Esophagus muscularis mucosa (tissue), 4 donors: Measurements from ENCODE around the gene CEACAM21. TPM values are rescaled to one million over a fixed set of nuclear protein-coding genes. Genes with fewer than 3 reads are reported as not detected.

Source experiments
- DNase-seq: peaks from one replicate; pipeline ENCODE4 v3.0.0-alpha.2; 2017; ENCODE audit errors: extremely low spot score
- H3K27ac ChIP-seq, 4 donors: fragments of 200-600 bp; sonication (generic); replicated peaks in 1 of 4; 1 replicate in 3 of 4; 2 replicates in 1 of 4; pipeline ENCODE4 v1.5.1; 2016 to 2019; ENCODE audit warnings: mild to moderate bottlenecking in 1 of 4
- H3K27me3 ChIP-seq, 4 donors: fragments of 200-600 bp; sonication (generic); one replicate each; pipeline versions ENCODE4 v1.5.1 to v1.6.0; 2016 to 2019
- H3K36me3 ChIP-seq, 4 donors: fragments of 200-600 bp; sonication (generic); one replicate each; pipeline ENCODE4 v1.5.1; 2016 to 2019
- H3K4me1 ChIP-seq, 4 donors: fragments of 200-600 bp; sonication (generic); one replicate each; pipeline ENCODE4 v1.5.1; 2016 to 2019
- H3K4me3 ChIP-seq, 4 donors: fragments of 200-600 bp; sonication (generic); 1 replicate in 2 of 4; 2 replicates in 2 of 4; pipeline ENCODE4 v1.5.1; 2016 to 2019; ENCODE audit warnings: mild to moderate bottlenecking in 4 of 4, moderate library complexity in 1 of 4
- H3K9me3 ChIP-seq, 4 donors: fragments of 200-600 bp; sonication (generic); 1 replicate in 3 of 4; 2 replicates in 1 of 4; pipeline ENCODE4 v1.5.1; 2016 to 2019
- EP300 ChIP-seq: sonication (generic); formaldehyde crosslinking; IDR thresholded peaks from one replicate; pipeline ENCODE4 v1.6.1; 2017; ENCODE audit warnings: antibody characterized with exemption
- POLR2A ChIP-seq: fragments of 450-650 bp; IDR thresholded peaks from one replicate; pipeline ENCODE4 v1.6.1; 2017; ENCODE audit warnings: antibody characterized with exemption, moderate library complexity, mild to moderate bottlenecking, low read depth
- POLR2AphosphoS5 ChIP-seq, 2 donors: sonication (generic); formaldehyde crosslinking; IDR thresholded peaks; one replicate each; pipeline ENCODE4 v1.6.1; 2017; ENCODE audit warnings: antibody characterized with exemption in 2 of 2
- WGBS: methylation state at CpG from one replicate; pipeline ENCODE4 v1.1.5; 2018; 5-methylcytosine and 5-hydroxymethylcytosine counted together
- intact Hi-C: fragments of 100-400 bp; cut with DNase I; formaldehyde crosslinking; loops from one replicate; pipeline ENCODE4 v1.15.1; 2023
- total RNA-seq, 4 donors: library from RNA; depleted of rRNA; stranded (reverse); fragments of >200 nt; gene quantifications; one replicate each; pipeline versions ENCODE4 v1.1.0 to v1.2.1, GENCODE V29; 2016
- TF ChIP-seq, protein P1 (sequence below), 3 experiments: fragments of 200-600 bp in 2 of 3; fragments of 450-650 bp in 1 of 3; sonication (generic) in 2 of 3; IDR thresholded peaks; one replicate each; pipeline ENCODE4 v1.5.1; 2017 to 2019; ENCODE audit warnings: antibody characterized with exemption in 3 of 3, mild to moderate bottlenecking in 2 of 3, moderate library complexity in 1 of 3

The CEACAM21 gene
- total RNA-seq, 4 donors from 2014 or later = 0.83 to 1.8 TPM; not detected in 2

DNA sequence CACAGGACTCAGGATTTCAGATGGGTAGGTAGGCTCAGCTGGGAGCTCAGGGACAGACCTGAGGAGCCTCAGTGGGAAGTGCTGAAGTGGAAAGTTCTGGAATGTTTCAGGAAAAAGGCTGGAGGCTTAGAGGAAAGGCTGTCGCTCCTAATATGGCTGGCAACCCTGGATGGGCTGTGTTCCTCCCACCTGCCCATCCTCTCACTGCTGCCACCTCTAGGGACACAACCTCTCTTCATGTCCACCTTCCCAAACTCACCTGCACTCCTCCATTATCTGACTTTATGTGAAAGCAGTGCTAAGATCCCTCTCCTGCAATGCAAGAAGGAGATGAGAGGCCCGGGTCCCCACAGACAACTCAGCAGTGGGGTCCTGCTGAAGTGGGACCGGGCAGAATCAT is 5.8 kb upstream of the CEACAM21 start:
- no peak overlapping the region for H3K27ac ChIP-seq
- no peak for DNase-seq
- H3K36me3 ChIP-seq = no peaks in the 10 kb centered on the region
- TF ChIP-seq POLR2AphosphoS5 (IDR thresholded peaks at IDR 0.05) (no peak), EP300 (no peak), POLR2A (no peak)
- TF ChIP-seq, protein P1, sequence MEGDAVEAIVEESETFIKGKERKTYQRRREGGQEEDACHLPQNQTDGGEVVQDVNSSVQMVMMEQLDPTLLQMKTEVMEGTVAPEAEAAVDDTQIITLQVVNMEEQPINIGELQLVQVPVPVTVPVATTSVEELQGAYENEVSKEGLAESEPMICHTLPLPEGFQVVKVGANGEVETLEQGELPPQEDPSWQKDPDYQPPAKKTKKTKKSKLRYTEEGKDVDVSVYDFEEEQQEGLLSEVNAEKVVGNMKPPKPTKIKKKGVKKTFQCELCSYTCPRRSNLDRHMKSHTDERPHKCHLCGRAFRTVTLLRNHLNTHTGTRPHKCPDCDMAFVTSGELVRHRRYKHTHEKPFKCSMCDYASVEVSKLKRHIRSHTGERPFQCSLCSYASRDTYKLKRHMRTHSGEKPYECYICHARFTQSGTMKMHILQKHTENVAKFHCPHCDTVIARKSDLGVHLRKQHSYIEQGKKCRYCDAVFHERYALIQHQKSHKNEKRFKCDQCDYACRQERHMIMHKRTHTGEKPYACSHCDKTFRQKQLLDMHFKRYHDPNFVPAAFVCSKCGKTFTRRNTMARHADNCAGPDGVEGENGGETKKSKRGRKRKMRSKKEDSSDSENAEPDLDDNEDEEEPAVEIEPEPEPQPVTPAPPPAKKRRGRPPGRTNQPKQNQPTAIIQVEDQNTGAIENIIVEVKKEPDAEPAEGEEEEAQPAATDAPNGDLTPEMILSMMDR (IDR thresholded peaks at IDR 0.05) = no peak
- WGBS = 72% methylated on average over 2 of the region's 3 CpGs
- no peak overlapping the region for H3K4me3 ChIP-seq
- intact Hi-C loops = loop anchor here (2.0 kb wide), 1 partner anchor 119 kb away; no protein-coding TSS in a partner anchor
- H3K9me3 ChIP-seq = no peaks in the 10 kb centered on the region
- peaks cover 0 to under 1% (median 0%) of the 10 kb centered on the region in 4 donors for H3K4me1 ChIP-seq
- H3K27me3 ChIP-seq = peaks cover 0 to 66% (median 11%) of the 10 kb centered on the region in 4 donors

DNA sequence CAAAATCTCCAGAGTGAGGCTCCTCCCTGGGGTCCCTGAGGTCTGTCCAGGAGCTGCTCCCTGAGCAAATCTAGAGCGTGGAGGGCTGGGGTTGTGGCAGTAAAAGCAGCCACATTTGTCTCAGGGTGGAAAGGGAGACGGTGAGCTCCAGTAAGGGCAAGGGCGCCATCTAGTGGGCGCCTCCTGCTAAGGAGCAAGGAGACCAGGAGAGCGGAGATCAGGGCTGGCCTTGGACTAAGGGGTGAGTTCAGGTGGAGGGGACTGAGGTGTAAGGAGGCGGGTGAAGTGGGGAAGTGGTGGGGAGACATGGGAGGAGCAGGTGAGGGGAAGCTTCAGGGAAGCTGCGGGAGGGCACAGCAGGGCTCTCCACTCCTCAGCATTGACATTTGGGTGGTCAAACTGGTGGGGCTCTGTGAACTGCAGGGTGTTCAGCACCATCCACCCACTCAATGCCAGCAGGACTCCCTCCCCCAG is 5.3 kb upstream of the CEACAM21 start:
- no peaks in the 10 kb centered on the region for H3K36me3 ChIP-seq
- no peak overlapping the region for H3K4me3 ChIP-seq
- peak; percentile 92 for DNase-seq
- TF ChIP-seq, protein P1 (IDR thresholded peaks at IDR 0.05) = peak; percentile 62 to 80 (median 64)
- TF ChIP-seq EP300 (no peak), POLR2AphosphoS5 (IDR thresholded peaks at IDR 0.05) (no peak), POLR2A (no peak)
- H3K9me3 ChIP-seq = no peaks in the 10 kb centered on the region
- 5% methylated on average over 6 of the region's 7 CpGs for WGBS
- H3K27ac ChIP-seq = no peak overlapping the region
- peaks cover 0 to 66% (median 9%) of the 10 kb centered on the region in 4 donors for H3K27me3 ChIP-seq
- no peaks in the 10 kb centered on the region for H3K4me1 ChIP-seq
- intact Hi-C loops = loop anchor here (2.0 kb wide), 1 partner anchor 120 kb away; no protein-coding TSS in a partner anchor

DNA sequence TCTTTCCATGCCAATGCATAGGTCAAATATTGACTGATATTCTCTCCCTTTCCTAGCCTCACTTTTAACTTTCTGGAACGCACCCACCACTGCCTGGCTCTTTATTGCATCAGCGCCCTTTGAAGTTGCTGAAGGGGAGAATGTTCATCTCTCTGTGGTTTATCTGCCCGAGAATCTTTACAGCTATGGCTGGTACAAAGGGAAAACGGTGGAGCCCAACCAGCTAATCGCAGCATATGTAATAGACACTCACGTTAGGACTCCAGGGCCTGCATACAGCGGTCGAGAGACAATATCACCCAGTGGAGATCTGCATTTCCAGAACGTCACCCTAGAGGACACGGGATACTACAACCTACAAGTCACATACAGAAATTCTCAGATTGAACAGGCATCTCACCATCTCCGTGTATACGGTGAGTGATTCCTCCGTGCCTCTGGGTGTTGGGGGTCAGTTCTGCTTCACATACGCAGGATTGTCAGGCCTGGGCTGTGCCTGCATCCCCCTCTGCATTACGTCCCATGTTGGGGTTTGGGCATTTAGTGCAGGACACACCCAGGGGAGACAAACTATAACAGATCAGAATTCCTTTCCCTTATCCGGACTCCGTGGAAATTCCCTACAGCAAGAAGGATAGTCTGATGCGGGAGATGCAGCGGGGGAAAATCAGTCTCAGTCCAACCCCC is 1.3 kb downstream of the CEACAM21 start:
- intact Hi-C loops = no loop called here
- Histone ChIP-seq H3K9me3 (peaks cover 0 to 19% (median 8%) of the 10 kb centered on the region in 4 donors), H3K36me3 (no peaks in the 10 kb centered on the region), H3K4me3 (no peak overlapping the region), H3K4me1 (no peaks in the 10 kb centered on the region), H3K27ac (no peak overlapping the region), H3K27me3 (peaks cover 0 to 41% (median 0%) of the 10 kb centered on the region in 4 donors)
- 83% methylated on average over 16 of the region's 19 CpGs for WGBS
- TF ChIP-seq POLR2A (no peak), POLR2AphosphoS5 (IDR thresholded peaks at IDR 0.05) (no peak), EP300 (no peak)
- TF ChIP-seq, protein P1 (IDR thresholded peaks at IDR 0.05) = no peak
- DNase-seq = peak; percentile 90

DNA sequence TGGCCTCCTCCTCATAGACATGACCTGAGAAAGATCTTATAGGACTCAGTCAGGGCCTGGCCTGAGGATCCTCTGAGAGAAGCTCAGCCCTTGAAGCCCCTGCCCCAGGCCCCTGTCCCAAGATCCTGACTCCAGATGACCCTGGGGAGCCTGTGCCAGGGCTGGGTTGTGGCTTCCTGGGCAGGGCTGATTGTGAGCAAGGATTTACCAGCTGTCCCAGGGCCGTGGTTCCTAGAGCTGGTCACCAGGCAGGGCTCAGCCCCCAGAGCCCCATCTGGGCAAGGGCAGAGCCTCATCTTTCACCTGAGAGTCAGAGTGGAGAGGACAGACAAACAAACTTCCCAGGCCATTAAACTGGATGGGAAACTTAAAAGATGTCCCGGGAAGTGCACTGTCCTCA is 1.9 kb downstream of the CEACAM21 start:
- peak; percentile 57 for DNase-seq
- intact Hi-C loops = no loop called here
- H3K36me3 ChIP-seq = no peaks in the 10 kb centered on the region
- no peaks in the 10 kb centered on the region for H3K4me1 ChIP-seq
- H3K4me3 ChIP-seq = no peak overlapping the region
- no peak overlapping the region for H3K27ac ChIP-seq
- WGBS = 56% methylated on average over 2 of the region's 2 CpGs
- H3K9me3 ChIP-seq = peaks cover 0 to 25% (median 11%) of the 10 kb centered on the region in 4 donors
- H3K27me3 ChIP-seq = peaks cover 0 to 38% (median 0%) of the 10 kb centered on the region in 4 donors
- TF ChIP-seq POLR2A (no peak), EP300 (no peak), POLR2AphosphoS5 (IDR thresholded peaks at IDR 0.05) (no peak)
- TF ChIP-seq, protein P1 (IDR thresholded peaks at IDR 0.05) = no peak
